GM12865 (cell line): ENCODE results near the gene APOO.
"Not testable (repeated sequence)": the region's sequence is repeated elsewhere in the genome, so short reads cannot be mapped to it uniquely, and the experiment has no call there.

Source experiments
- DNase-seq: peaks from one replicate; pipeline ENCODE4 v3.0.0; 2010; ENCODE audit warnings: low read depth
- H3K4me3 ChIP-seq: 2 replicates; pipeline ENCODE4 v1.5.1; 2011; ENCODE audit warnings: mild to moderate bottlenecking, low read depth, low read length, control low read depth
- TF ChIP-seq, protein P1 (sequence below): IDR thresholded peaks from 2 replicates; pipeline ENCODE4 v1.5.1; 2011; ENCODE audit warnings: low read length, control low read depth, low read depth, inconsistent platforms; ENCODE audit not compliant: insufficient read depth; ENCODE audit errors: missing control alignments

The APOO gene

DNA sequence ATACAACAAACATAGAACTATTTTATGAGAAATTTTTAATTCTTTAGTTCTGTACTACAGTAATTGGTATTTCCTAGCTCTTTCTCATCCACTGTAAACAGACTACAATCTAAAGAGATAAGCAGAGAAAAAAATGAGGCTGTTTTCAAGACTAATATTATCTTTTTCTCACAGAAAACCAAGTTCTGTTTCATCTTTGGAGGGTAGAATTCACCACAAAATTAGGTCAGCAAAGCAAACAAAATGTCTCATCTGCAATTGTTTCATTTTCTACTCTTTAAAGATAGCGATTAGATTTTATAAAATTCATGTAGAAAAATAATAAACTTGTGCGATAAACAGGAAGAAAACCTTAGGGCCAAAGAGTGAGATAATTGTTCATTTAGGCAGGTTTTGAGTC is 10.8 kb downstream of the APOO start:
- H3K4me3 ChIP-seq, result no peak overlapping the region
- TF ChIP-seq, protein P1, sequence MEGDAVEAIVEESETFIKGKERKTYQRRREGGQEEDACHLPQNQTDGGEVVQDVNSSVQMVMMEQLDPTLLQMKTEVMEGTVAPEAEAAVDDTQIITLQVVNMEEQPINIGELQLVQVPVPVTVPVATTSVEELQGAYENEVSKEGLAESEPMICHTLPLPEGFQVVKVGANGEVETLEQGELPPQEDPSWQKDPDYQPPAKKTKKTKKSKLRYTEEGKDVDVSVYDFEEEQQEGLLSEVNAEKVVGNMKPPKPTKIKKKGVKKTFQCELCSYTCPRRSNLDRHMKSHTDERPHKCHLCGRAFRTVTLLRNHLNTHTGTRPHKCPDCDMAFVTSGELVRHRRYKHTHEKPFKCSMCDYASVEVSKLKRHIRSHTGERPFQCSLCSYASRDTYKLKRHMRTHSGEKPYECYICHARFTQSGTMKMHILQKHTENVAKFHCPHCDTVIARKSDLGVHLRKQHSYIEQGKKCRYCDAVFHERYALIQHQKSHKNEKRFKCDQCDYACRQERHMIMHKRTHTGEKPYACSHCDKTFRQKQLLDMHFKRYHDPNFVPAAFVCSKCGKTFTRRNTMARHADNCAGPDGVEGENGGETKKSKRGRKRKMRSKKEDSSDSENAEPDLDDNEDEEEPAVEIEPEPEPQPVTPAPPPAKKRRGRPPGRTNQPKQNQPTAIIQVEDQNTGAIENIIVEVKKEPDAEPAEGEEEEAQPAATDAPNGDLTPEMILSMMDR, result no peak
- DNase-seq, result no peak

DNA sequence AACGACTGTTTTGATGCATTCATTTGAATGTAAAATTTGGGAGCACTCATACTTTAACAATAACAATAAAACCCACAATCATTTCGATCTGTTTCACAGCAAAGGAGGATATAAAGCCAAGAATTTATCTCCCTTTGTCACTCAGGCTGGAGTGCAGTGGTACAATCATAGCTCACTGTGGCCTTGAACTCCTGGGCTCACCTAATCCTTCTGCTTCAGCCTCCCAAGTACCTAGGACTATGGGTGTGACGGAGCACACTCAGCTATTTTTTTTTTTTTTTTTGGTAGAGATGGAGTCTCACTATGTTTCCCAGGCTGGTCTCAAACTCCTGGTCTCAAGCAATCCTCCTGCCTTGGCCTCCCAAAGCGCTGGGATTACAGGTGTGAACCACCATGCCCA is 11.2 kb downstream of the APOO start:
- not testable (repeated sequence) for DNase-seq, H3K4me3 ChIP-seq

DNA sequence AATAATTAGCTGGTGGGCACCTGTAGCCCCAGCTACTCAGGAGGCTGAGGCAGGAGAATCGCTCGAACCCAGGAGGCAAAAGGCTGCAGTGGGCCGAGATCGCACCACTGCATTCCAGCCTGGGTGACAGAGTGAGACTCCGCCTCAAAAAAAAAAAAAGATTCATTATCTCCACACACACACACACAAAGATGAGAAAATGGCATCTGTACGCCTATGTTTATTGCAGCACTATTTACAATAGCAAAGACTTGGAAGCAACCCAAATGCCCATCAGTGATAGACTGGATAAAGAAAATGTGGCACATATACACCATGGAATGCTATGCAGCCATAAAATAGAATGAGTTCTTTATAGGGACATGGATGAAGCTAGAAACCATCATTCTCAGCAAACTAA is 12.7 kb downstream of the APOO start:
- not testable (repeated sequence) for DNase-seq, H3K4me3 ChIP-seq

DNA sequence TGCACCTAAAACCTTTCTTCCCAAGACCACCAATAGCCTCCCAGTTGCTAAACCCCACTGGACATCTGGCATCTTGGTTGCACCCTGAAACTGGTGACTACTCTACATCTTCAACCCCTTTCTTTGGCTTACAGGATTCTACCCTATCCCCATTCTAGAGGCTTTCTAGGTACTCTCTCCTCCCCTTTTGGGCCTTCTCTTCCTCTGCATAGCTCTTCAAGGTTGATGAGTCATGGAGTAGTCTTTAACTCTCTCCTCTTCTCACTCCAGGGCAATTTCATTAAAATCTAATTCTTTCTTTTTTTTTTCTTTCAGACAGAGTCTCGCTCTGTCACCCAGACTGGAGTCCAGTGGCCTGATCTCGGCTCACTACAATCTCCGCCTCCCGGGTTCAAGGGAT is 16.8 kb downstream of the APOO start:
- H3K4me3 ChIP-seq, result no peak overlapping the region
- TF ChIP-seq, protein P1, result no peak
- DNase-seq, result no peak

DNA sequence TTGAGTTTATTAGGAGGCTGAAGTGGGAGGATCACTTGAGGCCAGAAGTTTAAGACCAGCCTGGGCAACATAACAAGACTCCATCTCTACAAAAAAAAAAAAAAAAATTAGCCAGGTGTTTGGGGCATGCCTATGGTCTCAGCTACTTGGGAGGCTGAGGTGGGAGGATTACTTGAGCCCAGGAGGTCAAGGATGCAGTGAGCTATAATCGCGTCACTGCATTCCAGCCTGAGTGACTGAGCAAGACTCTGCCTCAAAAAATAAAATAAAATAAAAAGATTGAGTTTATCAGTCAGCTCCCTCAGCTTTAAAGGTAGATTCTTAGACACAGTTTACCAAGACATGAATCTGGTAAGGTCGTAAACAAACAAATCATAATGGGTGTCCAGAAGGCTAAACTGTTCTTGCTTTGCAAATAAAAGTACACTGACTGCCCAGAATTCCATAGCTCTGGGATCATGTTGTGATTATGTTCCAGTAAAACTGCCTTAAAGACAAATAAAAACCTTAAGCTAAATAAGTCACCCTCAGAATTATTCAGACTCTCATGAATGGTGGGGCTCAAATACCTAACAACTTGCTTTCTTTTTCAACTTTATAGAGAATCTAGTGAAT is 18.7 kb downstream of the APOO start:
- H3K4me3 ChIP-seq, result no peak overlapping the region
- DNase-seq, result no peak
- TF ChIP-seq, protein P1, result no peak

DNA sequence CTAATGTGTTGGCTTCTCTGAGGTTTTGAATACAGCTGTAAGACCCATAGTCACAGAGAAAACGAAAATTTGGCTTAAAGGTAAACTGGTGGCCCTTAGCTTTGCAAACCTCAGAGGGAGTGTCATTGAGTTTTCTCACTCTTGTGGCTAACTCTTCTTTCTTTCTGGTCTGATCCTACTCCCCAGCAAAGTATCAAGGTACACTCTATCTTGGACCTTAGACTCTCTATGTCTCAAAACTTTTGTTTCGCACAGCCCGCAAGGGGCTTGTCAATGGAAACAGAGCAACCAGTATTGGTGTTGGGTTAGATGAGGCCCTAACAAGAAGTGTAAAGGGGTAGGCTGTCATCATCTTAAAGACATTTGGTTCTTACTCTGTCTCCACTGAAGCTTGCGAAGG is 19.8 kb downstream of the APOO start:
- TF ChIP-seq, protein P1, result no peak
- no peak overlapping the region for H3K4me3 ChIP-seq
- no peak for DNase-seq

DNA sequence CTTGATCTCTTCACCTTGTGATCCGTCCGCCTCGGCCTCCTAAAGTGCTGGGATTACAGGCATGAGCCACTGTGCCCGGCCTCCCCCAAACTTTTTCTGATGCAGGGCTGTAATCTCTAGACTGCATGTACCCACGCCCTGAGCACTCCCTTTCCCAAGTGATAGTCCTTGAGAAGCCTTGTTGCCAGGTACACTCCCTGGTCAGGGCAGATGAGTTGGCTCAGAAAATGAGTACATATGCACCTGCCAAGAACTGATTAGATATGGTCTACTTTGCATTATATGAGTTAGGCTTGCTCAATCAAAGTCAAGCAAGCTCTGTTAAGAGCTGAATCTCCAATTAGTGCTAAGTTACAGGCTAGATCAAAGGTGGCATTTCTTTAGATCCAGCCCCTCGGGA is 20.3 kb downstream of the APOO start:
- H3K4me3 ChIP-seq, result no peak overlapping the region
- no peak for DNase-seq
- TF ChIP-seq, protein P1, result no peak

DNA sequence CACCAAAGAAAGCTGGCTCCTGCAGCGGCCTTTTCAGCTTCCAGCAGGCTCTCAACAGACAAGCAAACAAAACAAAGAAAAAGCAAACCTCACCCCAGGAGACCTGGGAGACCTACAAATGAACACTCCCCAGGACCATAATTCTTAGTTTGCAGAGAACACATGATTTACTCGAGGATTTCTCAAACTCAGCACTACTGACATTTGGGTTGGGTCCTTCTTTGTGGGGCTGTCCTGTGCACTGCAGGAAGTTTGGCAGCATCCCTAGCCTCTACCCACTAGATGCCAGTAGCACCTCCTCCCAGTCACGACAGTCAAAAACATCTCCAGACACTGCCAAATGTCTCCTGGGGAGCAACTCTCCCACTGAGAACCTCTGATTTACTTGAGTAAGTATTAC is 21.9 kb downstream of the APOO start:
- DNase-seq, result no peak
- TF ChIP-seq, protein P1, result no peak
- no peak overlapping the region for H3K4me3 ChIP-seq
